Lower leg skin (tissue), 3 donors: Measurements from ENCODE around the gene RASGEF1B.

Experiments
- CTCF ChIP-seq, 3 donors: fragments of 450-650 bp; IDR thresholded peaks; one replicate each; pipeline ENCODE4 v1.5.1; 2016; ENCODE audit warnings: antibody characterized with exemption in 3 of 3, mild to moderate bottlenecking in 3 of 3, moderate library complexity in 2 of 3
- POLR2A ChIP-seq, 2 donors: fragments of 450-650 bp; IDR thresholded peaks; one replicate each; pipeline ENCODE4 v1.6.1; 2016 to 2017; ENCODE audit warnings: antibody characterized with exemption in 2 of 2, mild to moderate bottlenecking in 1 of 2, moderate library complexity in 1 of 2

GRCh38 chr4:81447566-81448229, 24.0 kb downstream of the RASGEF1B start:
- TF ChIP-seq CTCF (IDR thresholded peaks at IDR 0.05) (no peak), POLR2A (IDR thresholded peaks at IDR 0.05) (no peak)
